H9 (cell line): ENCODE data around the gene S1PR4. TPM values are rescaled to one million over a fixed set of nuclear protein-coding genes. Genes with fewer than 3 reads are reported as not detected.

Source experiments
- DNase-seq: peaks from one replicate; pipeline ENCODE4 v3.0.0-alpha.2; 2017
- H2AFZ ChIP-seq: one replicate; pipeline ENCODE4 v1.6.1; 2013; ENCODE audit warnings: mild to moderate bottlenecking, low read length, control low read depth, moderate library complexity
- H2AK5ac ChIP-seq: 2 replicates; pipeline ENCODE4 v1.6.1; 2013; ENCODE audit warnings: low read length, control low read depth, mixed read lengths; ENCODE audit not compliant: insufficient read length
- H2BK120ac ChIP-seq: one replicate; pipeline ENCODE4 v1.6.1; 2013; ENCODE audit warnings: low read depth, mild to moderate bottlenecking, low read length, control low read depth, inconsistent platforms; ENCODE audit not compliant: poor library complexity, severe bottlenecking
- H2BK12ac ChIP-seq: 2 replicates; pipeline ENCODE4 v1.6.1; 2013; ENCODE audit warnings: low read length, control low read depth, mixed read lengths, low read depth; ENCODE audit not compliant: insufficient read length
- H2BK15ac ChIP-seq: 2 replicates; pipeline ENCODE4 v1.6.1; 2013; ENCODE audit warnings: low read depth, low read length, control low read depth
- H2BK20ac ChIP-seq: one replicate; pipeline ENCODE4 v1.6.1; 2013; ENCODE audit warnings: low read depth, mild to moderate bottlenecking, low read length, control low read depth, inconsistent platforms; ENCODE audit not compliant: poor library complexity, severe bottlenecking
- H2BK5ac ChIP-seq: 2 replicates; pipeline ENCODE4 v1.6.1; 2013; ENCODE audit warnings: low read length, control low read depth, mixed read lengths; ENCODE audit not compliant: insufficient read length
- H3K14ac ChIP-seq: 2 replicates; pipeline ENCODE4 v1.6.1; 2013; ENCODE audit warnings: low read length, control low read depth; ENCODE audit not compliant: insufficient read depth
- H3K18ac ChIP-seq: 2 replicates; pipeline ENCODE4 v1.6.1; 2013; ENCODE audit warnings: low read depth, mild to moderate bottlenecking, mixed read lengths, low read length, control low read depth; ENCODE audit not compliant: insufficient read length
- H3K23ac ChIP-seq: 2 replicates; pipeline ENCODE4 v1.6.1; 2013; ENCODE audit warnings: low read length, control low read depth, mixed read lengths, low read depth; ENCODE audit not compliant: insufficient read length
- H3K23me2 ChIP-seq: 2 replicates; pipeline ENCODE4 v1.6.1; 2013; ENCODE audit warnings: low read depth, mild to moderate bottlenecking, mixed read lengths, low read length, control low read depth; ENCODE audit not compliant: insufficient read length, poor library complexity, severe bottlenecking
- H3K27ac ChIP-seq: 2 replicates; pipeline ENCODE4 v1.5.1; 2013; ENCODE audit warnings: low read length, control low read depth, mixed read lengths, low read depth; ENCODE audit not compliant: insufficient read length
- H3K27me3 ChIP-seq: 2 replicates; pipeline ENCODE4 v1.6.1; 2013; ENCODE audit warnings: low read length, control low read depth, inconsistent platforms; ENCODE audit not compliant: insufficient read depth
- H3K4ac ChIP-seq: 2 replicates; pipeline ENCODE4 v1.6.1; 2013; ENCODE audit warnings: low read depth, mild to moderate bottlenecking, control low read depth, inconsistent platforms, low read length, moderate library complexity
- H3K4me1 ChIP-seq: 2 replicates; pipeline ENCODE4 v1.6.1; 2013; ENCODE audit warnings: low read length, control low read depth, inconsistent platforms; ENCODE audit not compliant: insufficient read depth
- H3K4me2 ChIP-seq: 2 replicates; pipeline ENCODE4 v1.6.1; 2013; ENCODE audit warnings: low read length, control low read depth, mixed read lengths; ENCODE audit not compliant: insufficient read length, insufficient read depth
- H3K56ac ChIP-seq: 2 replicates; pipeline ENCODE4 v1.6.1; 2013; ENCODE audit warnings: low read depth, mild to moderate bottlenecking, mixed read lengths, low read length, control low read depth; ENCODE audit not compliant: insufficient read length
- H3K79me1 ChIP-seq: 2 replicates; pipeline ENCODE4 v1.6.1; 2013; ENCODE audit warnings: low read depth, mild to moderate bottlenecking, moderate library complexity, low read length, control low read depth, inconsistent platforms; ENCODE audit not compliant: insufficient read depth, poor library complexity, severe bottlenecking
- H3K79me2 ChIP-seq: 2 replicates; pipeline ENCODE4 v1.6.1; 2013; ENCODE audit warnings: low read length, control low read depth, inconsistent platforms; ENCODE audit not compliant: insufficient read depth
- H3K9ac ChIP-seq: 2 replicates; pipeline ENCODE4 v1.6.1; 2013; ENCODE audit warnings: low read length, control low read depth, mixed read lengths; ENCODE audit not compliant: insufficient read length; ENCODE audit errors: extremely low read depth
- H3K9me3 ChIP-seq: one replicate; pipeline ENCODE4 v1.6.1; 2013; ENCODE audit warnings: low read depth, low read length, inconsistent platforms; ENCODE audit not compliant: control insufficient read depth
- H3T11ph ChIP-seq: one replicate; pipeline ENCODE4 v1.6.1; 2013; ENCODE audit warnings: mild to moderate bottlenecking, low read length, control low read depth, inconsistent platforms
- H4K20me1 ChIP-seq: one replicate; pipeline ENCODE4 v1.6.1; 2013; ENCODE audit not compliant: control insufficient read depth, insufficient read length, insufficient read depth
- H4K5ac ChIP-seq: 2 replicates; pipeline ENCODE4 v1.6.1; 2013; ENCODE audit warnings: low read depth, mild to moderate bottlenecking, mixed read lengths, low read length, control low read depth; ENCODE audit not compliant: insufficient read length
- H4K8ac ChIP-seq: replicated peaks from 2 replicates; pipeline ENCODE4 v1.6.1; 2013; ENCODE audit warnings: low read length, control low read depth, mixed read lengths, low read depth; ENCODE audit not compliant: insufficient read length
- H4K91ac ChIP-seq: 2 replicates; pipeline ENCODE4 v1.6.1; 2013; ENCODE audit warnings: low read depth, mild to moderate bottlenecking, moderate library complexity, mixed read lengths, low read length, control low read depth; ENCODE audit not compliant: insufficient read length
- H3K27ac Mint-ChIP-seq, 3 experiments: 2 replicates in 2 of 3; 3 replicates in 1 of 3; pipeline ENCODE4 v1.8.0; 2020 to 2021; ENCODE audit warnings: mixed read lengths in 3 of 3, mild to moderate bottlenecking in 1 of 3, moderate library complexity in 1 of 3
- H3K27me3 Mint-ChIP-seq: 2 replicates; pipeline ENCODE4 v1.8.0; 2021; ENCODE audit warnings: low read depth, mild to moderate bottlenecking, moderate library complexity, mixed read lengths
- H3K36me3 Mint-ChIP-seq, 3 experiments: 2 replicates in 2 of 3; 3 replicates in 1 of 3; pipeline ENCODE4 v1.8.0; 2020 to 2021; ENCODE audit warnings: low read depth in 3 of 3, mixed read lengths in 3 of 3; ENCODE audit not compliant: insufficient read depth in 1 of 3
- H3K4me1 Mint-ChIP-seq, 2 experiments: 2 replicates each; pipeline ENCODE4 v1.8.0; 2020; ENCODE audit warnings: mixed read lengths in 2 of 2
- H3K4me3 Mint-ChIP-seq, 2 experiments: 2 replicates in 1 of 2; 3 replicates in 1 of 2; pipeline ENCODE4 v1.8.0; 2020 to 2021; ENCODE audit warnings: mild to moderate bottlenecking in 2 of 2, mixed read lengths in 2 of 2, moderate library complexity in 1 of 2
- H3K9me3 Mint-ChIP-seq, 2 experiments: 2 replicates in 1 of 2; 3 replicates in 1 of 2; pipeline ENCODE4 v1.8.0; 2020; ENCODE audit warnings: mild to moderate bottlenecking in 2 of 2, mixed read lengths in 2 of 2, moderate library complexity in 1 of 2
- WGBS: extraction: QIAGEN DNeasy Blood & Tissue Kit; methylation state at CpG from one replicate; pipeline ENCODE4 v1.1.7; 2013; ENCODE audit warnings: missing lambda C conversion rate, low lambda C conversion rate, mixed read lengths; ENCODE audit not compliant: insufficient read length; ENCODE audit errors: extremely low coverage; 5-methylcytosine and 5-hydroxymethylcytosine counted together
- total RNA-seq: library from RNA; stranded (reverse); gene quantifications from 2 replicates; pipeline ENCODE4 v1.2.1, GENCODE V29; 2021
- TF ChIP-seq, protein P1 (sequence below): fragments of 200-600 bp; sonication (generic); conservative IDR thresholded peaks from 3 replicates; pipeline ENCODE4 v1.8.0; 2021; ENCODE audit warnings: antibody characterized with exemption, mild to moderate bottlenecking

The S1PR4 gene
- total RNA-seq, 1 experiment from 2014 or later, result not detected

DNA sequence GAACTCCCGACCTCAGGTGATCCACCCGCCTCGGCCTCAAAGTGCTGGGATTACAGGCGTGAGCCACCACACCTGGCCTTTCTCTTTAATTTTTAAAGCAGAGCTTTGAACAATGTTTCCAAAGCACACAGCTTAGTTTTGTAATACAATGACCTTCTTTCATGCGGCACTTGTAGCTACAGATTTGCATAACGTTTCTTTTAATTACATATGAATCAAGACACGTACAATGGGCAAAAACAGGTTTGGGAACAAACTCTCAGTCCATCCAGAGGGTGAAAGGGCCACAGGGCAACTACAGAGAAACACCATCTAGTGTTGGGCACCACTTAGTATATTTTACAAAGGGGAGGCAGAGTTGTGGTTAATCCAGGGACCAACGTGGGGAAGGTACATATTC, 19.0 kb upstream of the S1PR4 start:
- Histone ChIP-seq H3K27ac (no peak overlapping the region), H3K4me2 (no peak overlapping the region), H3K23ac (no peak overlapping the region), H2AFZ (no peak overlapping the region), H2BK5ac (no peak overlapping the region), H3K23me2 (no peaks in the 10 kb centered on the region), H3K79me1 (no peaks in the 10 kb centered on the region), H3K18ac (no peak overlapping the region), H3T11ph (no peak overlapping the region), H4K8ac (no peak overlapping the region), H4K20me1 (no peaks in the 10 kb centered on the region), H3K79me2 (no peaks in the 10 kb centered on the region), H4K5ac (no peak overlapping the region), H2BK20ac (no peak overlapping the region), H3K4ac (no peak overlapping the region), H3K9me3 (no peaks in the 10 kb centered on the region), H2BK120ac (no peak overlapping the region), H3K27me3 (no peaks in the 10 kb centered on the region), H2AK5ac (no peak overlapping the region), H4K91ac (no peak overlapping the region), H2BK12ac (no peak overlapping the region), H3K56ac (no peak overlapping the region), H2BK15ac (no peak overlapping the region), H3K4me1 (no peaks in the 10 kb centered on the region), H3K9ac (no peak overlapping the region), H3K14ac (no peak overlapping the region)
- H3K27ac Mint-ChIP-seq, result peak overlapping the region in 2 of 3 experiments; percentile 39 to 89; a peak in 1 of 7 replicates
- H3K4me3 Mint-ChIP-seq, result no peak overlapping the region
- peaks cover 43% of the 10 kb centered on the region for H3K27me3 Mint-ChIP-seq
- DNase-seq, result no peak
- peaks cover 0 to 3% (median 0%) of the 10 kb centered on the region in 3 experiments; a peak in 3 of 7 replicates for H3K36me3 Mint-ChIP-seq
- TF ChIP-seq, protein P1, sequence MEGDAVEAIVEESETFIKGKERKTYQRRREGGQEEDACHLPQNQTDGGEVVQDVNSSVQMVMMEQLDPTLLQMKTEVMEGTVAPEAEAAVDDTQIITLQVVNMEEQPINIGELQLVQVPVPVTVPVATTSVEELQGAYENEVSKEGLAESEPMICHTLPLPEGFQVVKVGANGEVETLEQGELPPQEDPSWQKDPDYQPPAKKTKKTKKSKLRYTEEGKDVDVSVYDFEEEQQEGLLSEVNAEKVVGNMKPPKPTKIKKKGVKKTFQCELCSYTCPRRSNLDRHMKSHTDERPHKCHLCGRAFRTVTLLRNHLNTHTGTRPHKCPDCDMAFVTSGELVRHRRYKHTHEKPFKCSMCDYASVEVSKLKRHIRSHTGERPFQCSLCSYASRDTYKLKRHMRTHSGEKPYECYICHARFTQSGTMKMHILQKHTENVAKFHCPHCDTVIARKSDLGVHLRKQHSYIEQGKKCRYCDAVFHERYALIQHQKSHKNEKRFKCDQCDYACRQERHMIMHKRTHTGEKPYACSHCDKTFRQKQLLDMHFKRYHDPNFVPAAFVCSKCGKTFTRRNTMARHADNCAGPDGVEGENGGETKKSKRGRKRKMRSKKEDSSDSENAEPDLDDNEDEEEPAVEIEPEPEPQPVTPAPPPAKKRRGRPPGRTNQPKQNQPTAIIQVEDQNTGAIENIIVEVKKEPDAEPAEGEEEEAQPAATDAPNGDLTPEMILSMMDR, result no peak; the same call in 2 of the 3 replicates
- H3K9me3 Mint-ChIP-seq, result peaks cover 3 to 11% of the 10 kb centered on the region in 2 experiments; a peak in 4 of 5 replicates
- no CpG with 5 or more reads among the region's 8 CpGs for WGBS
- H3K4me1 Mint-ChIP-seq, result peaks cover 6 to 9% of the 10 kb centered on the region in 2 experiments
